T-helper 9 cell (primary cell): Measurements from ENCODE around the gene TNS2.

Source experiments
- DNase-seq: peaks from one replicate; pipeline ENCODE4 v3.0.0-alpha.2; 2020

Gene TNS2

GRCh38 chr12:53068811-53069585 lies 19.1 kb downstream of the TNS2 start:
- DNase-seq = no peak

- DNase-seq = no peak
These were observed 20.0 kb downstream of the TNS2 start for GRCh38 chr12:53069621-53070410.

- DNase-seq = no peak
These were observed 21.1 kb downstream of the TNS2 start for GRCh38 chr12:53070877-53071492.

- DNase-seq = no peak
These were observed 22.0 kb downstream of the TNS2 start for GRCh38 chr12:53071591-53072551.

GRCh38 chr12:53073881-53074280 lies 24.0 kb downstream of the TNS2 start:
- no peak for DNase-seq

- no peak for DNase-seq
These were observed 24.6 kb downstream of the TNS2 start for GRCh38 chr12:53074283-53074998.

GRCh38 chr12:53074999-53075370 lies 25.1 kb downstream of the TNS2 start:
- DNase-seq = no peak

- DNase-seq = no peak
These were observed 26.6 kb downstream of the TNS2 start for GRCh38 chr12:53076461-53076860.

- DNase-seq = no peak
These were observed 27.2 kb downstream of the TNS2 start for GRCh38 chr12:53077030-53077429.

GRCh38 chr12:53078425-53079225 lies 28.8 kb downstream of the TNS2 start:
- peak; percentile 43 for DNase-seq

- DNase-seq = peak; percentile 95
These were observed 29.6 kb downstream of the TNS2 start, which contains the start of gene SPRYD3 for GRCh38 chr12:53079226-53080117. Gene SPRYD3, minus strand, starts transcription at chr12:53079390. Its CDS starts 57 bp downstream, at chr12:53079333.

- DNase-seq = no peak
These were observed 32.8 kb downstream of the TNS2 start for GRCh38 chr12:53082637-53083175.

GRCh38 chr12:53086361-53086760 lies 36.5 kb downstream of the TNS2 start:
- DNase-seq = no peak

GRCh38 chr12:53090105-53090504 lies 40.2 kb downstream of the TNS2 start:
- DNase-seq = no peak

GRCh38 chr12:53090554-53090953 lies 40.7 kb downstream of the TNS2 start:
- DNase-seq = no peak

- DNase-seq = no peak
These were observed 41.9 kb downstream of the TNS2 start for GRCh38 chr12:53091756-53092155.

GRCh38 chr12:53093777-53094393 lies 44.0 kb downstream of the TNS2 start:
- DNase-seq = no peak

- DNase-seq = no peak
These were observed 44.5 kb downstream of the TNS2 start for GRCh38 chr12:53094394-53094787.
